PC-9 (cell line): ENCODE data around the gene DES.

ENCODE experiments used
- EZH2 ChIP-seq: fragments of 200-600 bp; sonication (generic); IDR thresholded peaks from 2 replicates; pipeline ENCODE4 v1.8.0; 2017; ENCODE audit warnings: antibody characterized with exemption, low read depth
- TF ChIP-seq, protein P1 (sequence below): fragments of 200-600 bp; sonication (generic); conservative IDR thresholded peaks from 2 replicates; pipeline ENCODE4 v1.6.1; 2017; ENCODE audit warnings: mixed run types, antibody characterized with exemption, mild to moderate bottlenecking, moderate library complexity

DNA sequence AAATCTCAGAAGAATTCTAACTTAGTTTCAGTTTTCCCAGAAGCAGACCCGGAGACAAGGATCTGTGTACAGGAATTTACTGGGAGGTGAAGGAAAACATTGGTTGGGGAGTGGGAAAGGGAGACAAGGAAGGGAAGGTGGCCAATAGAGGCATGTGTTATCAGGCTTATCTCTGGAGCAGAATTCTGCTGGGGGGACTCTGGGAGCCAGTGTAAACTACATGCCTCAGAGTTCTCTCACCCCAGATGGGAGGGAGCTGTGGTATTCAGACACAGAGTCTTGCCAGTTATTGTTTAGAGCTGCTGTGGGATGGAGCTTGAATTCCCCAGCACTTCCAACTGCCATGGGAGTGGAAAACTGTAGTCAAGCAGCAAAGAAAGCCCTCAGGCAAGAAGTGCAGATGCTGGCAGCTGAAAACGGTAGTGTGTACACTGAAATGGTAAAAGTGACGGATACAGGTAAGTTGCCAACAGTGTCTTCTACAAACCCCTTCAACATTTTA, 49.4 kb upstream of the DES start:
- TF ChIP-seq, protein P1, sequence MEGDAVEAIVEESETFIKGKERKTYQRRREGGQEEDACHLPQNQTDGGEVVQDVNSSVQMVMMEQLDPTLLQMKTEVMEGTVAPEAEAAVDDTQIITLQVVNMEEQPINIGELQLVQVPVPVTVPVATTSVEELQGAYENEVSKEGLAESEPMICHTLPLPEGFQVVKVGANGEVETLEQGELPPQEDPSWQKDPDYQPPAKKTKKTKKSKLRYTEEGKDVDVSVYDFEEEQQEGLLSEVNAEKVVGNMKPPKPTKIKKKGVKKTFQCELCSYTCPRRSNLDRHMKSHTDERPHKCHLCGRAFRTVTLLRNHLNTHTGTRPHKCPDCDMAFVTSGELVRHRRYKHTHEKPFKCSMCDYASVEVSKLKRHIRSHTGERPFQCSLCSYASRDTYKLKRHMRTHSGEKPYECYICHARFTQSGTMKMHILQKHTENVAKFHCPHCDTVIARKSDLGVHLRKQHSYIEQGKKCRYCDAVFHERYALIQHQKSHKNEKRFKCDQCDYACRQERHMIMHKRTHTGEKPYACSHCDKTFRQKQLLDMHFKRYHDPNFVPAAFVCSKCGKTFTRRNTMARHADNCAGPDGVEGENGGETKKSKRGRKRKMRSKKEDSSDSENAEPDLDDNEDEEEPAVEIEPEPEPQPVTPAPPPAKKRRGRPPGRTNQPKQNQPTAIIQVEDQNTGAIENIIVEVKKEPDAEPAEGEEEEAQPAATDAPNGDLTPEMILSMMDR: no peak
- TF ChIP-seq EZH2: no peak
